Panc1 (cell line): ENCODE results near the gene ADAM10. TPM values are rescaled to one million over a fixed set of nuclear protein-coding genes. Genes with fewer than 3 reads are reported as not detected.

Experiments
- ATAC-seq: fragments of 200-7000 bp; cut with Tn5 transposase; 2 replicates; pipeline ENCODE4 v1.9.1; 2020; ENCODE audit warnings: mild to moderate bottlenecking, moderate library complexity
- BruUV-seq: library from RNA; stranded (reverse); fragments of 400-500 nt; replicated peaks from 2 replicates; lab custom pipeline; 2021; lab: Mats Ljungman, UMichigan
- CTCF ChIA-PET: fragments of 300-600 bp; sonication (Branson Sonifier 250); formaldehyde crosslinking; loops from one replicate; lab custom pipeline; 2022; ENCODE audit warnings: antibody characterized with exemption; lab: Charles Lee
- POLR2A ChIA-PET: fragments of 300-600 bp; sonication (Branson Sonifier 250); formaldehyde crosslinking; loops from one replicate; lab custom pipeline; 2022; ENCODE audit warnings: antibody characterized with exemption; lab: Charles Lee
- DNase-seq: peaks from one replicate; pipeline ENCODE4 v3.0.0-alpha.2; 2010; ENCODE audit warnings: low read depth, low spot score
- H3K27ac ChIP-seq: 2 replicates; pipeline ENCODE4 v1.5.1; 2011; ENCODE audit warnings: mild to moderate bottlenecking, low read length, inconsistent platforms
- H3K27me3 ChIP-seq: fragments of 200-500 bp; sonication (Bioruptor generic); 2 replicates; pipeline ENCODE4 v1.6.0; 2014; ENCODE audit warnings: low read length, inconsistent platforms; ENCODE audit not compliant: control insufficient read depth, insufficient read depth
- H3K36me3 ChIP-seq: fragments of 200-500 bp; sonication (Bioruptor generic); 2 replicates; pipeline ENCODE4 v1.5.1; 2014; ENCODE audit warnings: inconsistent platforms, mild to moderate bottlenecking, low read length, moderate library complexity; ENCODE audit not compliant: control insufficient read depth, insufficient read depth
- H3K4me1 ChIP-seq: 2 replicates; pipeline ENCODE4 v1.5.1; 2011; ENCODE audit warnings: inconsistent platforms, mild to moderate bottlenecking, low read length, moderate library complexity; ENCODE audit not compliant: control insufficient read depth, insufficient read depth
- H3K4me3 ChIP-seq, 2 experiments: 2 replicates each; pipeline ENCODE4 v1.5.1; 2011 to 2012; ENCODE audit warnings: low read depth in 2 of 2, low read length in 2 of 2, mild to moderate bottlenecking in 2 of 2, inconsistent platforms in 1 of 2, moderate library complexity in 1 of 2
- H3K9me3 ChIP-seq: fragments of 200-500 bp; sonication (Bioruptor generic); 2 replicates; pipeline ENCODE4 v1.5.1; 2014; ENCODE audit warnings: low read depth, mild to moderate bottlenecking, inconsistent platforms, low read length, moderate library complexity; ENCODE audit not compliant: control insufficient read depth, insufficient read depth
- CTCF ChIP-seq: fragments of 450-650 bp; IDR thresholded peaks from 2 replicates; pipeline ENCODE4 v1.5.1; 2017; ENCODE audit warnings: mild to moderate bottlenecking
- POLR2AphosphoS5 ChIP-seq: IDR thresholded peaks from 2 replicates; pipeline ENCODE4 v1.6.1; 2012; ENCODE audit warnings: mild to moderate bottlenecking, low read depth, low read length, moderate library complexity
- REST ChIP-seq, 2 experiments: IDR thresholded peaks; 2 replicates each; pipeline ENCODE4 v1.6.1; 2011 to 2012; ENCODE audit warnings: low read depth in 2 of 2, control low read depth in 1 of 2, low read length in 1 of 2, mild to moderate bottlenecking in 1 of 2, moderate library complexity in 1 of 2; ENCODE audit not compliant: insufficient read depth in 1 of 2
- SIN3A ChIP-seq: IDR thresholded peaks from 2 replicates; pipeline ENCODE4 v1.6.1; 2012; ENCODE audit warnings: low read depth, mild to moderate bottlenecking, low read length, moderate library complexity, borderline replicate concordance; ENCODE audit not compliant: insufficient read depth
- TCF7L2 ChIP-seq: IDR thresholded peaks from 2 replicates; pipeline ENCODE4 v1.6.1; 2011; ENCODE audit warnings: mild to moderate bottlenecking, low read depth, low read length, inconsistent platforms
- in situ Hi-C: cut with HindIII; loops from 2 replicates; pipeline ENCODE4 v1.10.0; 2016; ENCODE audit warnings: low sequenced_read_pairs, low pct_unique_long_range_greater_than_20kb
- intact Hi-C: fragments of 100-400 bp; cut with micrococcal nuclease; formaldehyde crosslinking; loops from one replicate; pipeline ENCODE4 v1.10.0; 2022; ENCODE audit not compliant: unreplicated experiment
- total RNA-seq: library from RNA; stranded (reverse); gene quantifications from one replicate; pipeline ENCODE4 v1.2.1, GENCODE V29; 2021; ENCODE audit not compliant: unreplicated experiment

Gene ADAM10
- total RNA-seq, 1 experiment from 2014 or later: 176 TPM

- intact Hi-C loops: no loop called here
- Histone ChIP-seq H3K9me3 (no peaks in the 10 kb centered on the region), H3K27me3 (no peaks in the 10 kb centered on the region), H3K4me1 (0 out of 2 replicates have a peak, but pooled peaks cover 3% of the 10 kb centered on the region), H3K27ac (no peak overlapping the region), H3K36me3 (no peaks in the 10 kb centered on the region), H3K4me3 (no peak overlapping the region)
- no peak for DNase-seq
- ChIA-PET CTCF (no interaction called here), POLR2A (no interaction called here)
- no TSS peak for BruUV-seq
- ATAC-seq: no peak
- in situ Hi-C loops: no loop called here
- TF ChIP-seq REST (IDR thresholded peaks at IDR 0.05; ENCODE audit: insufficient read depth in 1 of 2, low read depth in 2 of 2, low read length in 1 of 2): no peak
- TF ChIP-seq TCF7L2: no peak
- no peak for TF ChIP-seq POLR2AphosphoS5
- TF ChIP-seq CTCF: no peak
- TF ChIP-seq SIN3A: no peak
These were observed 158.6 kb downstream of the ADAM10 start for GRCh38 chr15:58590926-58591325.

- H3K27me3 ChIP-seq: no peaks in the 10 kb centered on the region
- H3K9me3 ChIP-seq: no peaks in the 10 kb centered on the region
- ChIA-PET POLR2A (no interaction called here), CTCF (no interaction called here)
- ATAC-seq (no peak), DNase-seq (no peak)
- H3K4me1 ChIP-seq: 0 out of 2 replicates have a peak, but pooled peaks cover 3% of the 10 kb centered on the region
- H3K36me3 ChIP-seq: no peaks in the 10 kb centered on the region
- no peak overlapping the region for H3K4me3 ChIP-seq
- BruUV-seq: no TSS peak
- intact Hi-C loops (no loop called here), in situ Hi-C loops (no loop called here)
- no peak for TF ChIP-seq POLR2AphosphoS5
- TF ChIP-seq SIN3A: no peak
- TF ChIP-seq REST (IDR thresholded peaks at IDR 0.05; ENCODE audit: insufficient read depth in 1 of 2, low read depth in 2 of 2, low read length in 1 of 2): no peak
- no peak for TF ChIP-seq CTCF
- TF ChIP-seq TCF7L2: no peak
- no peak overlapping the region for H3K27ac ChIP-seq
These were observed 159.3 kb downstream of the ADAM10 start for GRCh38 chr15:58590236-58590635.
